GM12878 (cell line): Measurements from ENCODE around the gene SQOR.

Experiments
- YY1 ChIP-seq: IDR thresholded peaks from 2 replicates; pipeline ENCODE4 v1.6.1; 2011; ENCODE audit warnings: low read depth, mild to moderate bottlenecking, low read length
- TF ChIP-seq, protein P1 (sequence below): fragments of 450-650 bp; IDR thresholded peaks from 2 replicates; pipeline ENCODE4 v1.6.1; 2018; ENCODE audit warnings: borderline replicate concordance, mild to moderate bottlenecking; ENCODE audit not compliant: partially characterized antibody

DNA sequence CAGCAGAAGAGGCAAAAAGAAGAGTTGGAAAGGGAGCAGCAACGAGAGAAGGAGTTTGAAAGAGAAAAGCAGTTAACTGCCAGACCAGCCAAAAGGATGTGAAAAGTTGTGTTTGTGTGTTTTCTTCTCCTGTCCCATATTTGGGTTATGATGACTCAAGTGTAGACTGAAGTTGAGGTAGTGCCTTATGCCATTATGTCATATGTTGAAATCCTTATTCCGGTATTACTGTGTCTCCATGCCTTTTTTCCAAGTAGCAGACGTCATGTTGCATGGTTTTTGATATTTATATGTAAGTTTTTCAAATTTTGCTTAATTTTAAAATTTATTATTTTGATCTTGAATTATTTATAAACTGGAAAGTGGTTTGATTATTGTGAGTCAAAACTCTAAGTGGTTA, 28.4 kb upstream of the SQOR start:
- TF ChIP-seq, protein P1, sequence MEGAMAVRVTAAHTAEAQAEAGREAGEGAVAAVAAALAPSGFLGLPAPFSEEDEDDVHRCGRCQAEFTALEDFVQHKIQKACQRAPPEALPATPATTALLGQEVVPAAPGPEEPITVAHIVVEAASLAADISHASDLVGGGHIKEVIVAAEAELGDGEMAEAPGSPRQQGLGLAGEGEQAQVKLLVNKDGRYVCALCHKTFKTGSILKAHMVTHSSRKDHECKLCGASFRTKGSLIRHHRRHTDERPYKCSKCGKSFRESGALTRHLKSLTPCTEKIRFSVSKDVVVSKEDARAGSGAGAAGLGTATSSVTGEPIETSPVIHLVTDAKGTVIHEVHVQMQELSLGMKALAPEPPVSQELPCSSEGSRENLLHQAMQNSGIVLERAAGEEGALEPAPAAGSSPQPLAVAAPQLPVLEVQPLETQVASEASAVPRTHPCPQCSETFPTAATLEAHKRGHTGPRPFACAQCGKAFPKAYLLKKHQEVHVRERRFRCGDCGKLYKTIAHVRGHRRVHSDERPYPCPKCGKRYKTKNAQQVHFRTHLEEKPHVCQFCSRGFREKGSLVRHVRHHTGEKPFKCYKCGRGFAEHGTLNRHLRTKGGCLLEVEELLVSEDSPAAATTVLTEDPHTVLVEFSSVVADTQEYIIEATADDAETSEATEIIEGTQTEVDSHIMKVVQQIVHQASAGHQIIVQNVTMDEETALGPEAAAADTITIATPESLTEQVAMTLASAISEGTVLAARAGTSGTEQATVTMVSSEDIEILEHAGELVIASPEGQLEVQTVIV, result no peak
- TF ChIP-seq YY1, result no peak
